COLO829 (cell line): Measurements from ENCODE around the gene DYNLT2.
"Not testable (repeated sequence)": the region's sequence is repeated elsewhere in the genome, so short reads cannot be mapped to it uniquely, and the experiment has no call there.

Experiments used
- DNase-seq: peaks from one replicate; pipeline ENCODE4 v3.0.0; 2012; ENCODE audit warnings: low spot score

The DYNLT2 gene

DNA sequence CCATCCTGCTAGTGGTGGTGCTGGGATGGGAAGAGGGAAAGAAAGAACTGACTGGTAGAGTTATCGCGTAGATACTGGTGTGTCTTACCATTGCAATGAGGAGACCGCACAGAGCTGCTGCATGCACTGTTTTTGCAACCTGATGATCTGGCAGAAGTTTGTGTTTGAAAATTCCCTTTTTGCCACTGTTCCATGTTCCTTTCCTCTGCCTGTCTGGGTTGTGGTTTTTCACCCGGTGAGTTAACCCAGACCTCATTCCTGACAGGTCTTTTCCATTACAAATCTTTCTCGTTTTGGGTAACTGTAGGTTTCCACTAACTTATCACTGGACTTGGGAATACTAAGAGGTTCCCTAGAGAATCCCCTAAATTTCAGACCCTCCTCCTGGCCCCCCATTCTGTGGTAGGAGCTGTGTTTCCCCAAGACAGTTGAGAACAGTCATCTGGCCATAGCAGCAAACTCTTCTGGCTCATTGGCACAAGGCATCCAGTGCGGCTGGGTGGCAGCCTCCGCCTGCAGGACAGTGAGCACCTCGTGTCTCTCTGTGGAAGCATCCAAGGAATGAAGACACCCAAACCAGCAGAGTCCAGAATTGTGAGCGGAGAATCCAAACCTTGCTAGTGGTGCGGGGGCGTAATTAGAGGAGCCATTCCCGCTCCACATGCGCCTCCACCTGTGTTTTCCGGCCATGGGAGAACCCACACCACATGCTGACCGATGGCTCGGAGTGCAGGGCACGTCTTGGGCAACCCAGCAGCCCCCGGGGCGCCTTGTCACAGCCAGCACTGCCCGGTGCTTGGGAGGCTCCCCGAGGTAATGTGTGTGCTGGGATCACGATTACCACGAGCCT is 32.8 kb upstream of the DYNLT2 start:
- DNase-seq, result no peak

- DNase-seq, result no peak
These were observed 32.0 kb upstream of the DYNLT2 start for GRCh38 chr6:169783401-169783800.

DNA sequence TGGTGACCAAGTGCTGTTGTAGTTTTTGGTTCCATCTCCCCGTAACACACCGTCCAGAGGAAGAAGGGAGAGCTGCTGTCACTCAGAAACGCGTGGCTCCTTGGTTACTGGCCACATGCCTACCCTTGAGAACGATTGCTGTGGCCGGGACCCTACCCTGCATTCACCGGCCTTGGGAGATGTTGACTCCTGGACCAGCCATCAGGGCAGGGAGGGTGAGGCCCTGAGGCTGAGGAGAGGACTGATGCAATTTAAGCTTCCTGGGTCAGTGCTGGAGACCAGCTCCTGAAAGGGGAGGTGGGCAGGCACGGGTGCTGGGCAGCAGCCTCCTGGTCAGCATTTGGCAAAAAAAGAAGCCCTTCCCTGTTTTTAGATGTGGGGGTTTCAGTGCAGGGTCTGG is 31.6 kb upstream of the DYNLT2 start:
- no peak for DNase-seq

GRCh38 chr6:169780571-169781091 is 29.3 kb upstream of the DYNLT2 start:
- DNase-seq, result no peak

DNA sequence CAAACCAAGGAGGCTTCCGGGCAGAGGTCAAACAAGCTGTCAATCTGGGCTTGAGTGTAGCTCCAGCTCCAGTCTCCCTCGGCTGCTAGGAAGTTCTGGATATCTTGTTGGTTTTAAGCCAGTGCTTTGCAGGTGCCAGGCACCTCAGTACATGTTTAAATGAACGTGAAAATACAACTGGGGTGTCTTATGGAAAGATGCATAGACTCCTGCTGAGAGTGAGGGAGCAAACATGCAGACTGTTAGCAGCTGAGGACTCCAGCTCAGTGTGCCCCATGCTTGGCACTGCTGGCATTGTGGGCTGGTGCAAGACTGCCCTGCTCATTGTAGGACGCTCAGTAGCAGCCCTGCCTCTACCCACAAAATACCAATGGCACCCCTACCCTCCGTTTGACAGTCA is 28.5 kb upstream of the DYNLT2 start:
- DNase-seq, result no peak

DNA sequence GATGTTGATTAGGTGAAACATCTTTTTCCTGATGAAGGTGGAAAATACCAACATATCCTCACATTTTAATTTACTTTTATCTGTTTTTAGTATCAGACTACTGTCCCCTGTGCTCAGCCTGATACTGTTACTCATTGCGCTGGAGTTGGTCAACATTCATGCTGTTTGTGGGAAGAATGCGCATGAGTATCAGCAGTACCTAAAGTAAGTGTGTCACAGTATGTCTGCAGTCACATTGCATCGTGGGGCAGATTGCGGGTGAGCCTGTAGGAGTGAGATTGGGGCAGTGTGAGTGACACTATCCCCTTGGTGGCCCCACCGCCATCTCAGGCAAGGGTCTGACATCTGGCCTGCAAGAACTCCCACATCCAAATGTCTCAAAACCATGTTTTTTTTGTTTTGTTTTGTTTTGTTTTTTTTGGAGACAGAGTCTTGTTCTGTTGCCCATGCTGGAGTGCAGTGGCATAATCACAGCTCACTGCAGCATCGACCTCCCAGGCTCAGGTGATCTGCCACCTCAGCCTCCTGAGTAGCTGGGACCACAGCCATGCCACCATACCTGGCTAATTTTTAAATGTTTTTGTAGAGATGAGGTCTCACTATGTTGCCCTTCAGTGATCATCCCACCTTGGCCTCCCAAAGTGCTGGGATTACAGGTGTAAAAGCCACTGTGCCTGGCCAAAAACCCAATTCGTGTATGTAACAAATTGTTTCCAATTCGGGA is 27.9 kb upstream of the DYNLT2 start:
- no peak for DNase-seq

- DNase-seq, result no peak
These were observed 27.3 kb upstream of the DYNLT2 start for GRCh38 chr6:169778646-169779045.

DNA sequence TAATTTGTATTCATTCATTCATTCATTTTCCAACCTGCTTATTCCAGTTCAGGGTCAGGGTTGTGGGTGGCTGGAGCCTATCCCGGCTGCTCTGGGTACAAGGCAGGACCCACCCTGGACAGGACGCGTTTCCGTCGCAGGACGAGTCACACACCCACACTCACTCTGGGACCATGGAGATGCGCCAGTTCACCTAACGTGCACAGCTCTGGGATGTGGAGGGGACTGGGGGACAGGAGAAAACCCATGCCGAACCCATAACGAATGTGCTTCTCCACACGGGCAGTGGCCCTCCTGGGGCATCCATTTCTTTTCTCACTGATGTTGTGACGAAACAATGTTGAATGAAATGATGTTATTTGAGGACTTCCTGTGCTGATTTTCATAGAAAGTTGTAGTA is 26.5 kb upstream of the DYNLT2 start:
- DNase-seq, result no peak

DNA sequence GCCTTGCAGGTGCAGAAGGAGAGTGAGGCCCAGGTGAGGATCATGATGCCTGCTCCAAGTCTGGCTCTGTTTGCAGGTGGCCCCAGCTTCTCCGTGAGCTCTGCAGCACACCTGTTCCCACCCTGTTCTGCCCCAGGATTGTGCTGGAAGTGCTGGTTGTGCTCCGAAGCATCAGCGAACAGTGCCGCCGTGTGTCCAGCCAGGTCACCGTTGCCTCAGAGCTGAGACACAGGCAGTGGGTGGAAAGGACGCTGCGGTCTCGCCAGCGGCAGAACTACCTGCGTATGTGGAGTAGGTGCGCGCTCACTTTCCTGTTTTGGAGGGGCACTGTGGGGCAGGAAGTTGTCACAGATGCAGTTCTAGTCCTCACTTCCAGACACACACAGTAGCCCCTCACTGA is 25.0 kb upstream of the DYNLT2 start:
- no peak for DNase-seq

DNA sequence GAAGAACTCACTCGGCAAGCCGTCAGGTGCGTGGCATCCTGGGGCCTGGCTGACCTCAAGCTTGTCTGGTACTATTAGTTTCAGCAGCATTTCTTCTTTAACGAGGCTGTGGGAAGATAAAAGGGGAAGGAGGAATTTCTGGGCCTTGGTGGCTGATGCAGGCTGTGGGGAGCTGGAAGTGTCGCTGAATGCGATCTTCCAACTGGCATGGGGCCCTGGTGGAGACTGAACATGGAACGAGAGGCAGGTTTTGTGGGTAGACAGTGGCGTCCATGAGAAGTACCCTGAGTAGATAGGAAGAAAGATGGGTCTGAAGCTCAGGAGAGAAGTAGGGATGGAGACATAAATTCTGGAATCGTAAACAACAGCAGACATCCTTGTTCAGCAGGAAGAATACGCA is 23.9 kb upstream of the DYNLT2 start:
- DNase-seq, result no peak

DNA sequence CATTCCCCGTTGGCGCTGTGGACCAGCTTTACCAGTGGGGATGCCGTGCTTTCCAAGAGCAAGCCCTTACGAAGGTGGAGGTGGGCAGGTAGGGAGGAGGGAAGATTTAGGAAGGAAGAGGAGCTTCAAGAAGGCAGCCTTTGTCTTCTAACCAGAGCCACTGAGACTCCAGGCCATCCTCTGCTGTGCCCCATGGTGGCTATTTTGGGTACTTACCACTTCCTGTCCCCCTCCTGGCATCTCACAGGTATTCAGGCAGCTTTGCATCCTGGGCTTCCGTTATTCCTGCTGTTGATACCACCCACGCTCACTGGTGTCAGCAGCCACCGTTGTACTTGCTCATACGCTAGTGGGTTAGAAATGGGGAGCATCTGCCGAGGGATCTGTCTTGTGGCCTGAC is 23.0 kb upstream of the DYNLT2 start:
- no peak for DNase-seq

DNA sequence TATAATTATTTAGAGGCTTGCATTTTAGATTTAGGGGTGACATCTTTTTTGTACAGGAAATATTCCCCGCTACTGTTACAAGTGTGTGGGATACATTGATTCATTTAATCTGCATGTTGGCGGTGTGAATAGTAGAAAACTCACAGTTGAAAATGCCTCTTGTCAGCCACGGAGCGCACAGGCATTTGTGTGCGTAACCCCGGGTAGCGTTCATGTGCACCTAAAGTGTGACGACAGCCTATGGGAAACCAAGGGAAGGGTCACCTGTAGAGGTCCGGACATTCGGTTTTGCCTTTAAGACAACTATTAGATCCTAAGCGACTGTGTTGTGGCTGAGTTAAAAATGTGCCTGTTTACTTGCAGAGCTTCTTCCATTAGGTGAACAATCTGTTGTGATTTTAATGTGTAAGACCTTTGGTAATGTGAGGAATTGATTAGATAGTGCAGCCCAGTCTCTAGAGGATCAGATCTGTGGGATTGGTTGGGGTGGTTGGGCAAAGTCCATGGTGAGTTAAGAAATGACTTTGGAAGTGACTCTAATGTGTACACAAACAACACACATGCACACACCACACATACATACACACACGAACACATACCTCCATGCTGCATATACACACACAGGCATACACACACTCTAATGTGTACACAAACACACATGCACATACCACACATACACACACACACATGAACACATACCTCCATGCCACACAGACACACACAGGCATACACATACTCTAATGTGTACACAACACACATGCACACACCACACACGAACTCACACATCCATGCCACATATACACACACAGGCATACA is 15.8 kb upstream of the DYNLT2 start:
- DNase-seq, result no peak

GRCh38 chr6:169766232-169766631 is 14.9 kb upstream of the DYNLT2 start:
- DNase-seq, result no peak

DNA sequence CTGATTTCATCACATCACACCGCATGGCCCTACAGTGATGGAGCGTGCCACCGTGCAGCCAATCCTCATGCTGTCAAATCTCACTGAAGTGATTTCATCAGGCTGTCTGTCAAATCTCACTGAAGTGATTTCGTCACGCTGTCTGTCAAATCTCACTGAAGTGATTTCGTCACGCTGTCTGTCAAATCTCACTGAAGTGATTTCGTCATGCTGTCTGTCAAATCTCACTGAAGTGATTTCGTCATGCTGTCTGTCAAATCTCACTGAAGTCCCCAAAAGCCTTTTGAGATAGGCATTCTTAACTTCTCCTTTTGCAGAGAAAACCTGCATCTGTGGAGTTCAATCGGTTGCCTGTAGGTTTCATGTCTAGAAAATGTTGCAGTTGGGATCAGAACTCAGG is 14.4 kb upstream of the DYNLT2 start:
- DNase-seq, result not testable (repeated sequence)

GRCh38 chr6:169763881-169764280 is 12.5 kb upstream of the DYNLT2 start:
- DNase-seq, result no peak

- DNase-seq, result no peak
These were observed 11.9 kb upstream of the DYNLT2 start for GRCh38 chr6:169763308-169763707.

GRCh38 chr6:169755162-169755561 is 3.8 kb upstream of the DYNLT2 start:
- DNase-seq, result no peak

DNA sequence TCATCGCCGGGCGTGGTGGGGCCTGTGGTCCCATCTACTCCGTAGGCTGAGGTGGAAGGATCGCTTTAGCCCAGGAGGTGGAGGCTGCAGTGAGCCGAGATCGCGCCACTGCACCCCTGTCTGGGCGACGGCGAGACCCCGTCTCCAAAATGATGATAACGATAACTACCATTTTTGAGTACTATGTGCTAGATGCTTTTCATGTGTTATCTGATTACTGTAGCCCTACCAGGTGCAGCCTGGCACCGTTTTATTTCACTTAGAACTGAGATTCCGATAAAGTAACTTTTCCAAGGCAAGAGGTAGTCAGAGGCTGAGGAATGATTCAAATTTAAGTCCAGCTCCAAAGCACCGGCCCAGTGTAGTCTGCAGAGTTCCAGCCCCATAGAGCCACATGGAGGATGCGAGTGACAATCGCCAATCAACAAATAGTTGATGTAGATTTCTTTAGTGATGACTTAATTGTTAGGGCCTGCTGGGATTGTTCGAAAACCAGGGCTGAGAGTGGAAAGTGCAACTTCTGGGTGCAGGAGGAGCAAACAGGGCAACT is 777 bp upstream of the DYNLT2 start:
- no peak for DNase-seq

GRCh38 chr6:169746556-169746955 is 4.8 kb downstream of the DYNLT2 start:
- no peak for DNase-seq

GRCh38 chr6:169745405-169745804 is 6.0 kb downstream of the DYNLT2 start:
- DNase-seq, result no peak

- DNase-seq, result no peak
These were observed 10.0 kb downstream of the DYNLT2 start for GRCh38 chr6:169741344-169741743.

GRCh38 chr6:169738976-169739529 is 12.3 kb downstream of the DYNLT2 start:
- no peak for DNase-seq
